Esophagus muscularis mucosa (tissue), 4 donors: ENCODE data around the gene DAAM2. TPM values are rescaled to one million over a fixed set of nuclear protein-coding genes. Genes with fewer than 3 reads are reported as not detected.

Experiments
- DNase-seq: peaks from one replicate; pipeline ENCODE4 v3.0.0-alpha.2; 2017; ENCODE audit errors: extremely low spot score
- H3K27ac ChIP-seq, 4 donors: fragments of 200-600 bp; sonication (generic); replicated peaks in 1 of 4; 1 replicate in 3 of 4; 2 replicates in 1 of 4; pipeline ENCODE4 v1.5.1; 2016 to 2019; ENCODE audit warnings: mild to moderate bottlenecking in 1 of 4
- H3K27me3 ChIP-seq, 4 donors: fragments of 200-600 bp; sonication (generic); one replicate each; pipeline versions ENCODE4 v1.5.1 to v1.6.0; 2016 to 2019
- H3K36me3 ChIP-seq, 4 donors: fragments of 200-600 bp; sonication (generic); one replicate each; pipeline ENCODE4 v1.5.1; 2016 to 2019
- H3K4me1 ChIP-seq, 4 donors: fragments of 200-600 bp; sonication (generic); one replicate each; pipeline ENCODE4 v1.5.1; 2016 to 2019
- H3K4me3 ChIP-seq, 4 donors: fragments of 200-600 bp; sonication (generic); 1 replicate in 2 of 4; 2 replicates in 2 of 4; pipeline ENCODE4 v1.5.1; 2016 to 2019; ENCODE audit warnings: mild to moderate bottlenecking in 4 of 4, moderate library complexity in 1 of 4
- H3K9me3 ChIP-seq, 4 donors: fragments of 200-600 bp; sonication (generic); 1 replicate in 3 of 4; 2 replicates in 1 of 4; pipeline ENCODE4 v1.5.1; 2016 to 2019
- EP300 ChIP-seq: sonication (generic); formaldehyde crosslinking; IDR thresholded peaks from one replicate; pipeline ENCODE4 v1.6.1; 2017; ENCODE audit warnings: antibody characterized with exemption
- POLR2A ChIP-seq: fragments of 450-650 bp; IDR thresholded peaks from one replicate; pipeline ENCODE4 v1.6.1; 2017; ENCODE audit warnings: antibody characterized with exemption, moderate library complexity, mild to moderate bottlenecking, low read depth
- POLR2AphosphoS5 ChIP-seq, 2 donors: sonication (generic); formaldehyde crosslinking; IDR thresholded peaks; one replicate each; pipeline ENCODE4 v1.6.1; 2017; ENCODE audit warnings: antibody characterized with exemption in 2 of 2
- WGBS: methylation state at CpG from one replicate; pipeline ENCODE4 v1.1.5; 2018; 5-methylcytosine and 5-hydroxymethylcytosine counted together
- intact Hi-C: fragments of 100-400 bp; cut with DNase I; formaldehyde crosslinking; loops from one replicate; pipeline ENCODE4 v1.15.1; 2023
- total RNA-seq, 4 donors: library from RNA; depleted of rRNA; stranded (reverse); fragments of >200 nt; gene quantifications; one replicate each; pipeline versions ENCODE4 v1.1.0 to v1.2.1, GENCODE V29; 2016
- TF ChIP-seq, protein P1 (sequence below), 3 experiments: fragments of 200-600 bp in 2 of 3; fragments of 450-650 bp in 1 of 3; sonication (generic) in 2 of 3; IDR thresholded peaks; one replicate each; pipeline ENCODE4 v1.5.1; 2017 to 2019; ENCODE audit warnings: antibody characterized with exemption in 3 of 3, mild to moderate bottlenecking in 2 of 3, moderate library complexity in 1 of 3

DAAM2 gene
- total RNA-seq, 4 donors from 2014 or later, result 221 to 446 (median 392) TPM

DNA sequence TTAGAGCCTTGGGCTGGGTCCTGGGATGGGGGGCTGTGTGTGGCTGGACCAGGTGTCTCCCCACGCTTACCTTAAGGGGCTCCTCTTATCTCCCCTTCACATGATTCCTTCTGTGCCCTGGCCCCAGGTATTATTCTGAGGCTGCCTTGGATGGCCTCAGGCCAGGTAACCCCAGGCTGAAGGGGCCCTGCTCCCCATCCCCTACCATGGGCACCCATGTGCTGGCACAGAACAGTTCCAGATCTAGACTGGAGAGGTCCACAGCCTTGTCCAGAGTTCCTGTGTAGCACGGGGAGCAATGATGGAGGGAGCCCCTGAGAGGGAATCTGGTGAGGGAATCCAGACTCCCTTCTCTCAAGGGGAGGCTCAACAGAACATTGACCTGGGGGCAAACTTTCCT is 110.0 kb downstream of the DAAM2 start:
- WGBS, result 87% methylated on average over 2 of the region's 2 CpGs
- no peak overlapping the region for H3K4me3 ChIP-seq
- no peaks in the 10 kb centered on the region for H3K27me3 ChIP-seq
- peaks cover 57 to 97% (median 71%) of the 10 kb centered on the region in 4 donors for H3K36me3 ChIP-seq
- peak overlapping the region in 3 of 4 donors; percentile 4 to 63 (median 41) for H3K27ac ChIP-seq
- no peak for TF ChIP-seq POLR2AphosphoS5 (IDR thresholded peaks at IDR 0.05)
- no peak for TF ChIP-seq POLR2A
- TF ChIP-seq, protein P1, sequence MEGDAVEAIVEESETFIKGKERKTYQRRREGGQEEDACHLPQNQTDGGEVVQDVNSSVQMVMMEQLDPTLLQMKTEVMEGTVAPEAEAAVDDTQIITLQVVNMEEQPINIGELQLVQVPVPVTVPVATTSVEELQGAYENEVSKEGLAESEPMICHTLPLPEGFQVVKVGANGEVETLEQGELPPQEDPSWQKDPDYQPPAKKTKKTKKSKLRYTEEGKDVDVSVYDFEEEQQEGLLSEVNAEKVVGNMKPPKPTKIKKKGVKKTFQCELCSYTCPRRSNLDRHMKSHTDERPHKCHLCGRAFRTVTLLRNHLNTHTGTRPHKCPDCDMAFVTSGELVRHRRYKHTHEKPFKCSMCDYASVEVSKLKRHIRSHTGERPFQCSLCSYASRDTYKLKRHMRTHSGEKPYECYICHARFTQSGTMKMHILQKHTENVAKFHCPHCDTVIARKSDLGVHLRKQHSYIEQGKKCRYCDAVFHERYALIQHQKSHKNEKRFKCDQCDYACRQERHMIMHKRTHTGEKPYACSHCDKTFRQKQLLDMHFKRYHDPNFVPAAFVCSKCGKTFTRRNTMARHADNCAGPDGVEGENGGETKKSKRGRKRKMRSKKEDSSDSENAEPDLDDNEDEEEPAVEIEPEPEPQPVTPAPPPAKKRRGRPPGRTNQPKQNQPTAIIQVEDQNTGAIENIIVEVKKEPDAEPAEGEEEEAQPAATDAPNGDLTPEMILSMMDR (IDR thresholded peaks at IDR 0.05), result no peak
- no peak for TF ChIP-seq EP300
- intact Hi-C loops, result no loop called here
- DNase-seq, result no peak
- H3K9me3 ChIP-seq, result no peaks in the 10 kb centered on the region
- H3K4me1 ChIP-seq, result peaks cover 0 to 30% (median 6%) of the 10 kb centered on the region in 4 donors

DNA sequence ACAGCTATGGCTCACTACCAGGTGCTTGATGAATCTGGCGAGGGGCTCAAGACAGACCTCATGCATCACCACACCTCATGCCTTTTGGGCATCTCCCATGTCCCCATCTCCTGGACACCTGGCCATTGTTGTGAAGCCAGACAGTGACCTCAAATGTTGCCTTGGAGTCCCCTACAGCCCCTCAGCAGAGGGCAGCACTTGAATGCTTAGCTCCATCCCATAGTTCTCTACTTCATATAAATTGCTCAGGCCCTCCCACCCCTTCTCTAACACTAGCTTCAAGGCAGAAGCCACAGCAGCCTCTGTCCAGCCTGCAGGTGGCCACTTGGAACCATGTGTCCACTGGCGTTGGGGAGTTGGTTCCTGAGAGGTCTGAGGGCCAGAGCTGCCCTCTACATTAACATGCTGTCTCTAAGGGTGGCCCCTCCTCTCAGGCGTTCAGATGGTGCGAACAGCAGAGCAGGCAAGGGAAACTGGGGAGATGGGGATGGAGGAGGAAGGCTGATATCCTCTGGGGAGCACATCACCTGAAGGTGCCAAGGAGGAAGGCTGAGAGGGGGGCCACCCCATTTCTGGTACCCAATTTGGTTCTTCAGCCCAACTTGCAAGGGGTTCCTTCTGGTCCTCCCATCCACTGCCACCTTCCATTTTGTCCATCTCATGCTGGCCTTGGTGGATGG is 110.8 kb downstream of the DAAM2 start:
- Histone ChIP-seq H3K9me3 (no peaks in the 10 kb centered on the region), H3K27me3 (no peaks in the 10 kb centered on the region), H3K36me3 (peaks cover 49 to 89% (median 69%) of the 10 kb centered on the region in 4 donors), H3K4me3 (no peak overlapping the region), H3K4me1 (peaks cover 0 to 30% (median 6%) of the 10 kb centered on the region in 4 donors), H3K27ac (no peak overlapping the region)
- no peak for DNase-seq
- WGBS, result 98% methylated on average over 4 of the region's 4 CpGs
- intact Hi-C loops, result no loop called here
- peak in 1 of 2 donors; percentile 12 for TF ChIP-seq POLR2AphosphoS5 (IDR thresholded peaks at IDR 0.05)
- TF ChIP-seq, protein P1 (IDR thresholded peaks at IDR 0.05), result no peak

DNA sequence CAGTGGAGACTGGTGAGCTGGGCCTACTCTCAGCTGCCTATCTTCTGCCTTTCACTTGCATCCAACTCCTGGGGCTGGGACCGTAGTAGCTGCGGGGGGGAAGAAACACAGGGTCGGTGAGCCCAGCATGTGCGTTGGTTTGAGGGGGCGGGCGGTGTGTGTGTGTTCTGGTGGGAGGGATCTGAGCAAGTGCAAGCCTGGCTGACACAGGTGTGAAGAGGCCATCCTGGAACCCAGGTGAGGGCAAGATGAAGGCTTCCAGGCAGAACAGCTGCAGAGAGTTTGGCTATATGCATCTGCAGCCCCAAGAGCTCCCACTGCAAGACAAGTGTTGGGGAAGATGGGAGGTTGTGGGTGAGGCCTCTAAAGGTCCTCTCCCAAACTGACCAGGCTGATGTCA is 111.5 kb downstream of the DAAM2 start:
- TF ChIP-seq POLR2AphosphoS5 (IDR thresholded peaks at IDR 0.05) (no peak), EP300 (no peak), POLR2A (no peak)
- TF ChIP-seq, protein P1 (IDR thresholded peaks at IDR 0.05), result no peak
- Histone ChIP-seq H3K27me3 (no peaks in the 10 kb centered on the region), H3K4me1 (peaks cover 0 to 30% (median 6%) of the 10 kb centered on the region in 4 donors), H3K4me3 (no peak overlapping the region), H3K27ac (no peak overlapping the region), H3K36me3 (peaks cover 42 to 87% (median 68%) of the 10 kb centered on the region in 4 donors), H3K9me3 (no peaks in the 10 kb centered on the region)
- no peak for DNase-seq
- WGBS, result 91% methylated on average over 6 of the region's 6 CpGs
- intact Hi-C loops, result no loop called here

DNA sequence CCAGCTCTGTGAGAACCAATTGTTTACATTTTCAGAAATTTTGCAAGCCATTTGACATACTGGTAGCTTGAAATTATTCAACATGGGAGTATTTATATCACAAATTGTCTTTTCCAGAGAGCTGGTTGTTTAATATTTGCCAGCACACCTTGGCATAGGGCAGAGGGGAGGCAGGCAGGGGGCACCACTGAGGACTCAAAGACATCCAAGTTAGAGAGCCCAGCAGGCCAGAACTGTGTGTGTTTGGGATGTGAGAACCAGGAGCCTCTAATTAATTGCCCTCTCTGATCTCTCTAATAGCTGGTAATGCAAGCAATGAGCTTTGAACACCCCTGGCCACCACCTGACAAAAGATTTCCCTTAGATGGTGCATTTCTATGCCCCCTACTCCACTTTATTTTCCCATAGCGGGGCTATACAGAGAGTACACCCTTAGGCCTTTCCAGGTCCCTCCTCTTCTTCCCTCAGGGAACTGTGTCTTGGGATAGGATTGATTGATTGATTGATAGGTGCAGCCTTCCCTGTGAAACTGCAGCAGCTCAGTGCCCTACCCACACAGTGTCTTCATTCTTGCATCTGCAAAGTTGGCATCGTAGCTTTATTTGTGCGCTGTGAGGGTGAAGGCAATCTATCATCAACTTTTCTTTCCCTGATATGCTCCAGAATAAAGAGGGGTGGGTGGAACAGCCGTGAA is 112.9 kb downstream of the DAAM2 start:
- Histone ChIP-seq H3K9me3 (no peaks in the 10 kb centered on the region), H3K4me3 (no peak overlapping the region), H3K4me1 (peaks cover 0 to 25% (median 6%) of the 10 kb centered on the region in 4 donors), H3K27ac (peak overlapping the region; percentile 16 to 45 (median 30)), H3K27me3 (no peaks in the 10 kb centered on the region), H3K36me3 (peaks cover 27 to 83% (median 65%) of the 10 kb centered on the region in 4 donors)
- WGBS, result 75% methylated on average over 4 of the region's 4 CpGs
- intact Hi-C loops, result no loop called here
- no peak for DNase-seq
- TF ChIP-seq EP300 (no peak), POLR2AphosphoS5 (IDR thresholded peaks at IDR 0.05) (peak in 1 of 2 donors; percentile 51), POLR2A (no peak)
- TF ChIP-seq, protein P1 (IDR thresholded peaks at IDR 0.05), result peak in 1 of 3 experiments; percentile 15
